Stimulated activated CD4-positive, alpha-beta T cell treated with anti-CD3 and anti-CD28 coated beads, Interleukin-2, amount 100 ng/mL, for 4 hours (primary cell): ENCODE data around the gene DLGAP4.

Source experiments
- DNase-seq: peaks from one replicate; pipeline ENCODE4 v3.0.0-alpha.2; 2020; ENCODE audit warnings: low read depth

The DLGAP4 gene

GRCh38 chr20:36353740-36354139, 47.6 kb downstream of the DLGAP4 start:
- DNase-seq, result no peak

- no peak for DNase-seq
These were observed 49.5 kb downstream of the DLGAP4 start for GRCh38 chr20:36355469-36356171.

- no peak for DNase-seq
These were observed 53.7 kb downstream of the DLGAP4 start for GRCh38 chr20:36359668-36360406.

DNA sequence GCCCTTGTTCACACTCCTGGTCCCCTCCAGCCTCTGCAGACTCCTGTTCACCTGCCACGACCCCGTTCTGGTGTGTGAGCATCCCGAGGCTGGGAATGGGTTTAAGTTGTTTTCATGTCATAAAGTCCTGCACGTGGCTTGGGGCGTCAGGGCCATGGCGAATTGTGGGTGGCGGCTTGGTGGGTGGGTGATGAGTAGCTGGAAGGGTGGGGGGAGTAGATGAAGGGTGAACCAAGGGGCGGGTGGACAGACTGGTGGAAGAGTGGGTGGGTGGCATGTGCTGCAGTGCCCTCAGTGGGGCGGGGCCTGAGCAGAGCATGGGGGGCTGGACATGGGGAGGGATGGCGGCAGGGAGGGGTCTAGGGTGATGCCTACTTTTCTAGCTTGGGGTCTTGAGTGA, 54.3 kb downstream of the DLGAP4 start:
- DNase-seq, result no peak

GRCh38 chr20:36361406-36361805, 55.3 kb downstream of the DLGAP4 start:
- no peak for DNase-seq

GRCh38 chr20:36362261-36362660, 56.1 kb downstream of the DLGAP4 start:
- no peak for DNase-seq

DNA sequence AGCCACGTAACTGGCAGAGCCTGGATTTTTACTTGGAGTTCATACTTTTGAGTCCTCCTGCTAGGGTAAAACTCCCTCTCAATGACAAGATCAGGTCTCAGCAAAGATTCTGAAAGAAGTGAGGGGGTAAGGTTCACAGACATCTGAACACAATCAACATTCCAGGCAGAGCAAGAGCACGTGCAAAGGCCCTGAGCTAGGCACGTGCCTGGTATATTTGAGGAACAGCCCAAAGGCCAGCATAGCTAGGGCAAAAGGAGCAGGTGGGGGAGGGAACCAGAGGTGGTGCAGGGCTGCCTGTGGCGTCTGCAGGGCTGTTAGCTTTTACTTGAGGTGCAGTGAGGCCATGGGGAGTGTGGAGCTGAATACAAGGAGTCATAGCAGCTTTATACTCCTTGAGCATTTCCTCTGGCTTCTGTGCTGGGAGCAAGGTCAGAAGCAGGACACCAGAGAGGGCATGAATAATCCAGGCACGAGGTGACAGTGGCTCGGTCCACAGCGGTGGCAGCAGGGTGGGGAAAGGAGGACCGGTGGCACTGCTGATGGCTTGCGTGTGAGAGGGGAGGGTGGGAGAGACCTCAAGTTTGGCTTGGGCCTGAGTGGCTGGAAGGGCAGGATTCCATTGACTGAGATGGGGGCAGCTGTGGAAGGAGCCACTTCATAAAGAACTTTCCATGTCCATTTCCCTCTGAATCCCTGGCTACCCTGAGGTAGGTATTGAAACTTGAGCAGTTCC, 57.0 kb downstream of the DLGAP4 start:
- DNase-seq, result no peak

DNA sequence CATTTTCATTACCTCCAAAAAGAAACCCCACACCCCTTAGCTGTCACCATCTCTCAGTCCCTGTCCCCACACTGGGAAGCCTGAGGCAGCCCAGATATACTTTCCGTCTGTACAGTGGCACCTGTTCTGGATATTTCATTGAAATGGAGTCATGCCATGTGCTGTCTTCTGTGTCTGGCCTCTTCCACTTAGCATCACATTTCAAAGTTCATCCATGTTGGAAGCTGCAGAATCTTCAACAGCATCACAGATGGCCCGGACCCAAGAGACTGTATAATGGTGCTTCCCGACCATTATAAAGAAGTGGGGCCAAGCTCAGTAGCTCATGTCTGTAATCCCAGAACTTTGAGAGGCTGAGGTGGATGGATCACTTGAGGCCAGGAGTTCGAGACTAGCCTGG, 58.4 kb downstream of the DLGAP4 start:
- DNase-seq, result no peak

DNA sequence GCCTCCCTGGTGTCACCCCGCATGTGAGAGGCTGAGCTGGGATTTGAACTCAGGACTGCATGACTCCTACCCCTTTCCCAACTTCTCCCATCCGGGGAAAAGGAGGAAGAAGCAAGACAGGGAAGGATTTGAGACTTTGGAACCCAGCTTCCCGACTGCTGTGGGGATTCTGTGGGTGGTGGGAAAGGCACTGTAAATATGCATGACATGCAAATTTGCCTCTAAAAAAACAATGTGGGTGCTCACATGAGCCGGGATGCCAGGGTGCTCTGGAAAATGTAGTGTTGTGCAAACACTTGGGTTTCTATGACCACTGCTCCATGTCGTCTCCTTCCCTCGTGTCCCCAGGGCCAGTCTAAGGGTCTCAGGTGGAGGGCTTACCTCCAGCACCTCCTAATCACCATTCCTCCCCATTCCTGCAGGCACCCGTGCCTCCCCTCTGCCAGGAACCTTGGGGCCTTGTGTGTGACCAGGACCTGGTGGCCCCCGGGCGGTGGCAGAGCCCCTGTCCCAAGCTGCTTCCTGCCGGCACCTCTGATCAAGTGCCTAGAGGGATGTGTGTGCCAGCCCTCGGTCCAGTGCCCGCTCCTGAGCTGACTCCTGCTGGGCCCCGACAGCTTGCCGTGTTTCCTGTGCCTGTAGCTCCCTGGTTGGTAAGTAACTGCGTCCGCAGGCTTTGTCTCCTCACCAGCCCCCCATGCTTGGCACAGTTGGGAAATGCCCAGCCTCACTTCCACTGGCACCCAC, 60.7 kb downstream of the DLGAP4 start:
- no peak for DNase-seq

DNA sequence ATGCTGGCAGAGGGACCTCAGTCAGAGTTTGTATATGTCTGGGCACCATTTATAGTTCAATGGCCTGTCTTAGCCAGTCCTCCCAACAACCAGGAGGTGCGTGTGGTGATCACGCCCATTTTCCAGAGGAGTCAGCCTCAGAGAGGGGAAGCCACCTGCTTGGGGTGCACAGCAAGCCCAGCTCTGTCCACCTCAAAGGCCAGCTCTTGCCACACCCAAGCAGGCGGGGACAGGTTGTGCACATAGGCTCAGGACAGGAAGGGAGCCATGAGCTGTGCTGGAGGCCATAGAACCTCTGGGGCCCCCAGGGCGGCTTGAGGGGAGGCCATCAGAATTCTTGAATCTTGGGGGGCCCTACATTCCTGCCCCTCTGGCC, 61.2 kb downstream of the DLGAP4 start:
- DNase-seq, result no peak

GRCh38 chr20:36367907-36368799, 62.0 kb downstream of the DLGAP4 start:
- no peak for DNase-seq

DNA sequence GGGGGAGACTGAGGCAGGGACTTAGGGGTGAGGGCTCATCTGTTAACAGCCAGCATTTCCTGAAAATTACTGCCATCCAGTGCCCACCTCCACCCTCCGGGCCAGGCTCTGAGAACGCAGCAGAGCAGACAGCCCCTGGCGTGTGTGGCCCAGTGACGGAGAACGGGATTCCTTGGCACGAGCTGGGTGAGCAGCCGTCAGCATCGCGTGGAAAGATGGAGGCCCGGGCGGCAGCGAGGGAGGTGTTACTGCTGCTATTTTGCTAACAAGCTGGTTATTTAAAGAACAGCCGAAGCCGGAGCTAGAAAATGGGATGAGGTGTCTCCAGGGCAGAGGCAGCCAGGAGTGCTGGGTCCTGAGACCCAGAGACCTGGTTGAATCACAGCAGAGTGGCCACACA, 62.7 kb downstream of the DLGAP4 start:
- no peak for DNase-seq

GRCh38 chr20:36369739-36370138, 63.6 kb downstream of the DLGAP4 start:
- no peak for DNase-seq

DNA sequence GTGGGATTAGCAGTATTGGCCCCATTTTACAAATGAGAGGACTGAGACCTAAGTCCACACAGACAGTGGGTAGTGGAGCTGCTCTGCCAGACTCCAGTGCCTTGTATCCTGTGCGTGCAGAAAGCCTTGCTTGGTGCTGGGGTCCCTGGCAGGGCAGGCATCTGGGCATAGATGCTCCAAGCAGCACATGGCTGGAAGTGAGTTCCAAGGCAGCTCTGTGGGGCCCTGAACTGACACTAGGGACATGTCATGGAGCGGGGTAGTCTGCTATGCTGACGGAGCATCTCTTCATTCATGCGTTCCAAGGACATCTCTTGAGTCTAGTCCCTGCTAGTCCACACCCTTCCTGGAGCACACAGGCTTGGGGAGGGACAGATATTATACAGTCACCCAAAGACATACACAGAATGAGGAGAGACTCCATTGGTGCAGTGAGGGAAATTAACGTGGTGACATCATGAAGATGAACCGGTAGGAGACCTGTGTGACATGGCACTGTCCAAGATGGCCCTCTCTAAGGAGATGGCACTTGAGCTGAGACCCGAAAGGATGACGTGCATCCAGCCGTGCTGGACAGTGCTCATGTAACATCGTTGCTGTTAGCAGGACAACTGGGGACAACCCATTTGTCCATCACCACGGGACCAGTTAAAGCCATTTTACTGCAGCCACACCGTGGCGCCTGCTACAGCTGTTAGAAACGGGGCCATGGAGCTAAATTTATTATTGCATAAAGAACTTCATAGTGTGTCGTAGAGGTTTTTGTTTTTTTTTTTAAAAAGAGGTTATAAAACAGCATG, 65.1 kb downstream of the DLGAP4 start:
- DNase-seq, result no peak

DNA sequence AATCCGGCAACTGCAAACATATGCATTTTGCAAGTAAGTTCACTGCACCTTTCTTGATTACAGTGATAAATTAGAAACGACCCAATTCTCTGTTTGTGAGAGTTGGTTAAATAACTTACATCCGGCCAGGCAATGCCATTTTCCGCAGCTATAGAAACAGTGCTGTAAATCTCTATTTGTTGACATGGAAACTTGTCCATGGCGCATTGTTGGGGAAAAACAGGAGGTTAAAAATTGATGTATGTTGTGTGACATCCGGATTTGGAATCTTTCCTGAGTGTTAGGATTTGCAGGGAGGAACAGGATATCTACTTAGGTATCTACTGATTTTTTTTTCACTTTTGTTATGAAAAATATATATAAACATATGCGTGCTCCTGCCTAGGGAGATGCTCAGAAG, 66.5 kb downstream of the DLGAP4 start:
- DNase-seq, result no peak

- DNase-seq, result no peak
These were observed 67.0 kb downstream of the DLGAP4 start for GRCh38 chr20:36373089-36373488.

DNA sequence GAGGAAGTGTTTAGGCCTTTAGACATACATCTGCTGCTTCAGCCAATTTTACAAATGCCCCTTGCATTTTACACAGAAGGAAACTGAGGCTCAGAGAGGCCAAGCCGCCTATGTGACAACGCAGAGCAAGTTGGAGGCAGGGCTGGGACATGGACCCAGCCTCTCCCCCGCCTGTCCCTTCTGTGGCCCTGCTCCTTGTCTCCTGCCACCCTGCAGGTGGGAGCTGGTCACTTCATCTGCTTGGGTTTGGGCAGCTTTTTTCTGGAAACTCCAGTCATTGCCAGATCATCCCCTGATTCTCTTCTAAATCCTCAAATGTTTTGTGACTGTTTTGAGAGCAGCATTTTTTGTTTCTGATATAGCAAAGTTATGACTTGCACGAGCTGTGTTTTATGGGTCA, 68.9 kb downstream of the DLGAP4 start:
- no peak for DNase-seq

DNA sequence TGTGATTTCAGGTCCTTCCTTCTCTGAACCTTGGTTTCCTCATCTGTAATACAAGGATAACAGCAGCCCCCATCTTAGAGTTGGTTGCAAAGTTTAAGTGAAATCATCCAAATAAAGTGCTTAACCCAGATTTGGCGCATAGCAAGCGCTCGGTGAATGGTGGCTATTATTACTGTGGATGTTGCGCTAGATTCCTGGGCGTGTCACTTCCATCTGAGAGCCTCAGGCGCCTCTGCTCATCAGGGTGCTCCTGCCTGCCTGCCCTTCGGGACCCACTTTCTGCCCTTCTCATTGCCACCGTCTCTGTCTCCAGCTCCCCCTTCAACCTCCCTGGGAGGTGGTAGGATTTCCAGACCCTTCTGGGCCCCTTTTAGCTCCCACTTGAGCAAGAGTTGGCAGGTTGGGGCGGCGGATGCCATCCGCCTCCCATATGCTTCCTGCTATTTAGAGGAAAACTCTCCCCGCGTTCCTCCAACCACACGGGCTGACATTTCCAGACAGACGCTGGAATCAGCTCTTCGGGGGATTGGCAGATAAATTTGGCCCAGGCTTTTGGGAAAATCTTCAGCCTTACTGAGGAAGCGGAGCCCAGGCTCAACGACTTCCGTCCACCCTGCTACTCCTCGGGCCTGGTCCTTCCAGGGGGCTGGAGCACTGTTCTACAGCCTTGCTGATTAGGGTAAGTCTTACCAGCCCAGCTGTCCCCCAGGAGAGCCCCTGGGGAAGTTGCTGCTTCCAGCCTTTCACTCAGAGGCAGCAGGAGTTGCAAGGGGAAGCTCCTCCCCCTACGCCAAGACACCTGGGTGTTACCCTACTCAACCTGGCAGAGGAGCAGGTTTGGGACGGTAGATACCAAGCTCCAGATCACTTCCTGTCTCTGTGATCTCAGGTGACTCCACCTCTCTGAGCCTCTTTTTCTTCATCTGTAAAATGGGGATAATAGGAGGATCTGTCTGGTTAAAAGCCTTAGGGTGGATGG, 71.5 kb downstream of the DLGAP4 start:
- DNase-seq, result no peak

- no peak for DNase-seq
These were observed 72.5 kb downstream of the DLGAP4 start for GRCh38 chr20:36378686-36379085.
